ENCODE measurements around the gene TRIM9. TPM values are rescaled to one million over a fixed set of nuclear protein-coding genes. Genes with fewer than 3 reads are reported as not detected.

TRIM9 gene
- total and polyA plus RNA-seq, 9 of the 15 experiments (the other 6 are each of a cell fraction or from before 2014, with no cell fraction given) = 0.03 to 0.15 (median 0.04) TPM; not detected in 4

GRCh38 chr14:50961605-50962221 lies 133.2 kb downstream of the TRIM9 start (continued):
- TF ChIP-seq ZFP36 (IDR thresholded peaks at IDR 0.05; ENCODE audit: low read depth, low read length, partially characterized antibody) = no peak
- TF ChIP-seq MED1 (CRISPR knock-in tag; IDR thresholded peaks at IDR 0.05; ENCODE audit: borderline replicate concordance) = no peak
- no peak for TF ChIP-seq SETDB1 (IDR thresholded peaks at IDR 0.05; ENCODE audit: low read length)
- no peak for TF ChIP-seq PCBP1 (IDR thresholded peaks at IDR 0.05; ENCODE audit: low read depth, low read length, poor library complexity, severe bottlenecking)
- TF ChIP-seq TEAD2 (tag; IDR thresholded peaks at IDR 0.05) = no peak
- TF ChIP-seq ZNF445 (CRISPR knock-in tag; IDR thresholded peaks at IDR 0.05; ENCODE audit: low read depth) = no peak
- TF ChIP-seq MAFF (IDR thresholded peaks at IDR 0.05; ENCODE audit: low read length) = peak; percentile 11; the same call in 1 of the 2 replicates
- TF ChIP-seq, protein P1, sequence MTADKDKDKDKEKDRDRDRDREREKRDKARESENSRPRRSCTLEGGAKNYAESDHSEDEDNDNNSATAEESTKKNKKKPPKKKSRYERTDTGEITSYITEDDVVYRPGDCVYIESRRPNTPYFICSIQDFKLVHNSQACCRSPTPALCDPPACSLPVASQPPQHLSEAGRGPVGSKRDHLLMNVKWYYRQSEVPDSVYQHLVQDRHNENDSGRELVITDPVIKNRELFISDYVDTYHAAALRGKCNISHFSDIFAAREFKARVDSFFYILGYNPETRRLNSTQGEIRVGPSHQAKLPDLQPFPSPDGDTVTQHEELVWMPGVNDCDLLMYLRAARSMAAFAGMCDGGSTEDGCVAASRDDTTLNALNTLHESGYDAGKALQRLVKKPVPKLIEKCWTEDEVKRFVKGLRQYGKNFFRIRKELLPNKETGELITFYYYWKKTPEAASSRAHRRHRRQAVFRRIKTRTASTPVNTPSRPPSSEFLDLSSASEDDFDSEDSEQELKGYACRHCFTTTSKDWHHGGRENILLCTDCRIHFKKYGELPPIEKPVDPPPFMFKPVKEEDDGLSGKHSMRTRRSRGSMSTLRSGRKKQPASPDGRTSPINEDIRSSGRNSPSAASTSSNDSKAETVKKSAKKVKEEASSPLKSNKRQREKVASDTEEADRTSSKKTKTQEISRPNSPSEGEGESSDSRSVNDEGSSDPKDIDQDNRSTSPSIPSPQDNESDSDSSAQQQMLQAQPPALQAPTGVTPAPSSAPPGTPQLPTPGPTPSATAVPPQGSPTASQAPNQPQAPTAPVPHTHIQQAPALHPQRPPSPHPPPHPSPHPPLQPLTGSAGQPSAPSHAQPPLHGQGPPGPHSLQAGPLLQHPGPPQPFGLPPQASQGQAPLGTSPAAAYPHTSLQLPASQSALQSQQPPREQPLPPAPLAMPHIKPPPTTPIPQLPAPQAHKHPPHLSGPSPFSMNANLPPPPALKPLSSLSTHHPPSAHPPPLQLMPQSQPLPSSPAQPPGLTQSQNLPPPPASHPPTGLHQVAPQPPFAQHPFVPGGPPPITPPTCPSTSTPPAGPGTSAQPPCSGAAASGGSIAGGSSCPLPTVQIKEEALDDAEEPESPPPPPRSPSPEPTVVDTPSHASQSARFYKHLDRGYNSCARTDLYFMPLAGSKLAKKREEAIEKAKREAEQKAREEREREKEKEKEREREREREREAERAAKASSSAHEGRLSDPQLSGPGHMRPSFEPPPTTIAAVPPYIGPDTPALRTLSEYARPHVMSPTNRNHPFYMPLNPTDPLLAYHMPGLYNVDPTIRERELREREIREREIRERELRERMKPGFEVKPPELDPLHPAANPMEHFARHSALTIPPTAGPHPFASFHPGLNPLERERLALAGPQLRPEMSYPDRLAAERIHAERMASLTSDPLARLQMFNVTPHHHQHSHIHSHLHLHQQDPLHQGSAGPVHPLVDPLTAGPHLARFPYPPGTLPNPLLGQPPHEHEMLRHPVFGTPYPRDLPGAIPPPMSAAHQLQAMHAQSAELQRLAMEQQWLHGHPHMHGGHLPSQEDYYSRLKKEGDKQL (CRISPR knock-in tag; IDR thresholded peaks at IDR 0.05; ENCODE audit: borderline replicate concordance) = no peak
- no peak for TF ChIP-seq SMAD1 (IDR thresholded peaks at IDR 0.05; ENCODE audit: low read depth, low read length, partially characterized antibody)
- TF ChIP-seq ZBED1 (IDR thresholded peaks at IDR 0.05) = no peak
- TF ChIP-seq, protein P2, sequence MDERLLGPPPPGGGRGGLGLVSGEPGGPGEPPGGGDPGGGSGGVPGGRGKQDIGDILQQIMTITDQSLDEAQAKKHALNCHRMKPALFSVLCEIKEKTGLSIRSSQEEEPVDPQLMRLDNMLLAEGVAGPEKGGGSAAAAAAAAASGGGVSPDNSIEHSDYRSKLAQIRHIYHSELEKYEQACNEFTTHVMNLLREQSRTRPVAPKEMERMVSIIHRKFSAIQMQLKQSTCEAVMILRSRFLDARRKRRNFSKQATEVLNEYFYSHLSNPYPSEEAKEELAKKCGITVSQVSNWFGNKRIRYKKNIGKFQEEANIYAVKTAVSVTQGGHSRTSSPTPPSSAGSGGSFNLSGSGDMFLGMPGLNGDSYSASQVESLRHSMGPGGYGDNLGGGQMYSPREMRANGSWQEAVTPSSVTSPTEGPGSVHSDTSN (CRISPR knock-in tag; IDR thresholded peaks at IDR 0.05; ENCODE audit: low read depth) = no peak
- TF ChIP-seq, protein P2 (tag; conservative IDR thresholded peaks at IDR 0.05; ENCODE audit: low read depth) = peak; percentile 94
- TF ChIP-seq IRF1 (CRISPR knock-in tag; IDR thresholded peaks at IDR 0.05; ENCODE audit: borderline replicate concordance) = no peak
- TF ChIP-seq, protein P3, sequence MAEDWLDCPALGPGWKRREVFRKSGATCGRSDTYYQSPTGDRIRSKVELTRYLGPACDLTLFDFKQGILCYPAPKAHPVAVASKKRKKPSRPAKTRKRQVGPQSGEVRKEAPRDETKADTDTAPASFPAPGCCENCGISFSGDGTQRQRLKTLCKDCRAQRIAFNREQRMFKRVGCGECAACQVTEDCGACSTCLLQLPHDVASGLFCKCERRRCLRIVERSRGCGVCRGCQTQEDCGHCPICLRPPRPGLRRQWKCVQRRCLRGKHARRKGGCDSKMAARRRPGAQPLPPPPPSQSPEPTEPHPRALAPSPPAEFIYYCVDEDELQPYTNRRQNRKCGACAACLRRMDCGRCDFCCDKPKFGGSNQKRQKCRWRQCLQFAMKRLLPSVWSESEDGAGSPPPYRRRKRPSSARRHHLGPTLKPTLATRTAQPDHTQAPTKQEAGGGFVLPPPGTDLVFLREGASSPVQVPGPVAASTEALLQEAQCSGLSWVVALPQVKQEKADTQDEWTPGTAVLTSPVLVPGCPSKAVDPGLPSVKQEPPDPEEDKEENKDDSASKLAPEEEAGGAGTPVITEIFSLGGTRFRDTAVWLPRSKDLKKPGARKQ (CRISPR knock-in tag; IDR thresholded peaks at IDR 0.05) = no peak
- no peak for TF ChIP-seq GABPB2 (CRISPR knock-in tag; conservative IDR thresholded peaks at IDR 0.05)

Data from K562 (cell line).